SH-SY5Y (cell line): Measurements from ENCODE around the gene RBM14.

ENCODE experiments used
- GATA2 ChIP-seq: IDR thresholded peaks from 2 replicates; pipeline ENCODE4 v1.6.1; 2011; ENCODE audit warnings: mild to moderate bottlenecking, low read depth, low read length
- GATA3 ChIP-seq: IDR thresholded peaks from 2 replicates; pipeline ENCODE4 v1.6.1; 2011; ENCODE audit warnings: low read depth, mild to moderate bottlenecking, low read length, moderate library complexity

GRCh38 chr11:66617155-66617834 is 865 bp downstream of the RBM14 start:
- no peak for TF ChIP-seq GATA3
- TF ChIP-seq GATA2, result no peak
